HG03575 (cell line): ENCODE results near the gene ELK4.

Experiments used
- ATAC-seq: cut with Tn5 transposase; IDR thresholded peaks from one replicate; pipeline ENCODE4 v1.9.1; 2021; ENCODE audit not compliant: unreplicated experiment, insufficient number of reproducible peaks, low FRiP score; ENCODE audit errors: extremely low read depth

The ELK4 gene

GRCh38 chr1:205587581-205587980 lies 44.2 kb downstream of the ELK4 start:
- ATAC-seq = no peak

GRCh38 chr1:205585835-205586785 lies 45.7 kb downstream of the ELK4 start:
- no peak for ATAC-seq

- ATAC-seq = no peak
Observed at GRCh38 chr1:205585169-205585834, 46.5 kb downstream of the ELK4 start.

- no peak for ATAC-seq
Observed at GRCh38 chr1:205584732-205585131, 47.1 kb downstream of the ELK4 start.

GRCh38 chr1:205583461-205584130 lies 48.2 kb downstream of the ELK4 start:
- ATAC-seq = no peak

- ATAC-seq = no peak
Observed at GRCh38 chr1:205582471-205583291, 49.1 kb downstream of the ELK4 start.

- no peak for ATAC-seq
Observed at GRCh38 chr1:205582046-205582445, 49.8 kb downstream of the ELK4 start.

- ATAC-seq = no peak
Observed at GRCh38 chr1:205581321-205581980, 50.4 kb downstream of the ELK4 start.

GRCh38 chr1:205580923-205581180 lies 51.0 kb downstream of the ELK4 start:
- no peak for ATAC-seq

- no peak for ATAC-seq
Observed at GRCh38 chr1:205580140-205580922, 51.5 kb downstream of the ELK4 start.

- no peak for ATAC-seq
Observed at GRCh38 chr1:205579711-205580110, 52.1 kb downstream of the ELK4 start.

- no peak for ATAC-seq
Observed at GRCh38 chr1:205578780-205579571, 52.8 kb downstream of the ELK4 start.

- ATAC-seq = no peak
Observed at GRCh38 chr1:205577874-205578658, 53.7 kb downstream of the ELK4 start.

- ATAC-seq = no peak
Observed at GRCh38 chr1:205576805-205577761, 54.7 kb downstream of the ELK4 start.

- no peak for ATAC-seq
Observed at GRCh38 chr1:205576011-205576410, 55.8 kb downstream of the ELK4 start.
